ENCODE measurements around the gene CEP131. TPM values are rescaled to one million over a fixed set of nuclear protein-coding genes. Genes with fewer than 3 reads are reported as not detected.

The CEP131 gene
- total RNA-seq, 4 donors from 2014 or later = 9.2 to 35.0 (median 20.9) TPM

- peaks cover 0 to 22% (median 11%) of the 10 kb centered on the region in 4 donors for H3K4me1 ChIP-seq
- WGBS, 2 donors = 88 to 90% methylated on average over 11 of the region's 11 CpGs
- H3K9me3 ChIP-seq = no peaks in the 10 kb centered on the region
- DNase-seq (ENCODE audit: low spot score in 2 of 2) = no peak
- H3K27me3 ChIP-seq = no peaks in the 10 kb centered on the region
- TF ChIP-seq EP300 (IDR thresholded peaks at IDR 0.05) (no peak), CTCF (IDR thresholded peaks at IDR 0.05) (no peak)
- no peak overlapping the region for H3K27ac ChIP-seq
- H3K36me3 ChIP-seq = peaks cover 0 to 37% (median 0%) of the 10 kb centered on the region in 3 donors
- H3K4me3 ChIP-seq = no peak overlapping the region
These were observed 3.8 kb downstream of the CEP131 start for GRCh38 chr17:81218991-81219390.

- no peaks in the 10 kb centered on the region for H3K27me3 ChIP-seq
- H3K9me3 ChIP-seq = no peaks in the 10 kb centered on the region
- TF ChIP-seq CTCF (IDR thresholded peaks at IDR 0.05) = no peak
- no peak for TF ChIP-seq EP300 (IDR thresholded peaks at IDR 0.05)
- TF ChIP-seq POLR2A (IDR thresholded peaks at IDR 0.05) = no peak
- 85 to 90% methylated on average over 13 of the region's 13 CpGs for WGBS, 2 donors
- no peak overlapping the region for H3K27ac ChIP-seq
- no peak for DNase-seq (ENCODE audit: low spot score in 2 of 2)
- peaks cover 0 to 37% (median 0%) of the 10 kb centered on the region in 3 donors for H3K36me3 ChIP-seq
- no peak overlapping the region for H3K4me3 ChIP-seq
- H3K4me1 ChIP-seq = peaks cover 0 to 19% (median 11%) of the 10 kb centered on the region in 4 donors
These were observed 4.3 kb downstream of the CEP131 start for GRCh38 chr17:81218459-81218858.

- Histone ChIP-seq H3K36me3 (peaks cover 0 to 37% (median 0%) of the 10 kb centered on the region in 3 donors), H3K27me3 (no peaks in the 10 kb centered on the region), H3K4me1 (peaks cover 0 to 14% (median 11%) of the 10 kb centered on the region in 4 donors), H3K4me3 (no peak overlapping the region), H3K27ac (no peak overlapping the region), H3K9me3 (no peaks in the 10 kb centered on the region)
- 85 to 89% methylated on average over 18 of the region's 18 CpGs for WGBS, 2 donors
- TF ChIP-seq CTCF (IDR thresholded peaks at IDR 0.05) (no peak), POLR2A (IDR thresholded peaks at IDR 0.05) (no peak), EP300 (IDR thresholded peaks at IDR 0.05) (no peak)
- DNase-seq (ENCODE audit: low spot score in 2 of 2) = no peak
These were observed 5.3 kb downstream of the CEP131 start for GRCh38 chr17:81217491-81217890.

GRCh38 chr17:81213978-81214377 lies 8.8 kb downstream of the CEP131 start:
- H3K27ac ChIP-seq = no peak overlapping the region
- H3K36me3 ChIP-seq = peaks cover 0 to 25% (median 0%) of the 10 kb centered on the region in 3 donors
- no peaks in the 10 kb centered on the region for H3K4me1 ChIP-seq
- no peak for TF ChIP-seq POLR2A (IDR thresholded peaks at IDR 0.05)
- TF ChIP-seq EP300 (IDR thresholded peaks at IDR 0.05) = no peak
- TF ChIP-seq CTCF (IDR thresholded peaks at IDR 0.05) = no peak
- WGBS, 2 donors = 93 to 95% methylated on average over 8 of the region's 8 CpGs
- no peaks in the 10 kb centered on the region for H3K27me3 ChIP-seq
- H3K4me3 ChIP-seq = no peak overlapping the region
- no peak for DNase-seq (ENCODE audit: low spot score in 2 of 2)
- H3K9me3 ChIP-seq = no peaks in the 10 kb centered on the region

GRCh38 chr17:81212365-81212764 lies 10.4 kb downstream of the CEP131 start:
- Histone ChIP-seq H3K27me3 (no peaks in the 10 kb centered on the region), H3K9me3 (no peaks in the 10 kb centered on the region), H3K27ac (no peak overlapping the region), H3K4me3 (no peak overlapping the region), H3K36me3 (peaks cover 0 to 19% (median 0%) of the 10 kb centered on the region in 3 donors), H3K4me1 (no peaks in the 10 kb centered on the region)
- no peak for TF ChIP-seq CTCF (IDR thresholded peaks at IDR 0.05)
- DNase-seq (ENCODE audit: low spot score in 2 of 2) = no peak
- WGBS, 2 donors = 82 to 84% methylated on average over 9 of the region's 9 CpGs

All from tibial nerve (tissue), 4 donors.